SJCRH30 (cell line): ENCODE measurements around the gene ZNF668. TPM values are rescaled to one million over a fixed set of nuclear protein-coding genes. Genes with fewer than 3 reads are reported as not detected.

Experiments used
- DNase-seq, 2 experiments: peaks; one replicate each; pipeline ENCODE4 v3.0.0-alpha.2; 2015 to 2020
- H3K27ac ChIP-seq: fragments of 250-450 bp; sonication (Bioruptor Pico); 2 replicates; pipeline ENCODE4 v1.5.1; 2020; ENCODE audit warnings: mild to moderate bottlenecking, moderate library complexity
- H3K27me3 ChIP-seq: fragments of 250-450 bp; sonication (Bioruptor Pico); 2 replicates; pipeline ENCODE4 v1.5.1; 2020; ENCODE audit warnings: mild to moderate bottlenecking, moderate library complexity
- H3K36me3 ChIP-seq: fragments of 250-450 bp; sonication (Bioruptor Pico); 2 replicates; pipeline ENCODE4 v1.5.1; 2020; ENCODE audit warnings: mild to moderate bottlenecking, moderate library complexity
- H3K4me1 ChIP-seq: fragments of 250-450 bp; sonication (Bioruptor Pico); 2 replicates; pipeline ENCODE4 v1.5.1; 2020; ENCODE audit warnings: mild to moderate bottlenecking, moderate library complexity
- H3K4me3 ChIP-seq: fragments of 250-450 bp; sonication (Bioruptor Pico); 2 replicates; pipeline ENCODE4 v1.5.1; 2020; ENCODE audit warnings: mild to moderate bottlenecking, moderate library complexity
- H3K9me3 ChIP-seq: fragments of 250-450 bp; sonication (Bioruptor Pico); replicated peaks from 2 replicates; pipeline ENCODE4 v1.5.1; 2020; ENCODE audit warnings: mild to moderate bottlenecking, moderate library complexity
- total RNA-seq: library from RNA; depleted of rRNA; stranded (reverse); fragments of >200 nt; shearing (Covaris generic); gene quantifications from 2 replicates; pipeline ENCODE4 v1.2.3, GENCODE V29; 2014

The ZNF668 gene
- total RNA-seq, 1 experiment from 2014 or later: 21.8 TPM

- peaks cover 15% of the 10 kb centered on the region for H3K36me3 ChIP-seq
- no peaks in the 10 kb centered on the region for H3K27me3 ChIP-seq
- no peak within 1 kb of the TSS; the same call in 1 of the 2 replicates for H3K27ac ChIP-seq
- peak in 1 of 2 experiments; percentile 42 for DNase-seq
- peaks cover 49% of the 10 kb centered on the region for H3K4me1 ChIP-seq
- no peak within 1 kb of the TSS for H3K4me3 ChIP-seq
- no peaks in the 10 kb centered on the region for H3K9me3 ChIP-seq
Measured at GRCh38 chr16:31088459-31089183, 14.6 kb upstream of the ZNF668 start, which contains the start of gene PRSS53. Gene PRSS53, minus strand, starts transcription at chr16:31088943. Its CDS starts 134 bp downstream, at chr16:31088809.

GRCh38 chr16:31087971-31088370 lies 13.9 kb upstream of the ZNF668 start:
- Histone ChIP-seq H3K9me3 (no peaks in the 10 kb centered on the region), H3K4me1 (peaks cover 49% of the 10 kb centered on the region), H3K27ac (no peak overlapping the region; the same call in 1 of the 2 replicates), H3K27me3 (no peaks in the 10 kb centered on the region), H3K36me3 (peaks cover 15% of the 10 kb centered on the region), H3K4me3 (no peak overlapping the region)
- no peak for DNase-seq

- no peaks in the 10 kb centered on the region for H3K9me3 ChIP-seq
- H3K4me3 ChIP-seq: no peak overlapping the region
- no peaks in the 10 kb centered on the region for H3K27me3 ChIP-seq
- peaks cover 49% of the 10 kb centered on the region for H3K4me1 ChIP-seq
- H3K36me3 ChIP-seq: peaks cover 15% of the 10 kb centered on the region
- no peak for DNase-seq
- no peak overlapping the region for H3K27ac ChIP-seq
Measured at GRCh38 chr16:31087481-31087880, 13.4 kb upstream of the ZNF668 start.

GRCh38 chr16:31086629-31086906 lies 12.5 kb upstream of the ZNF668 start:
- peak overlapping the region; percentile 33; the same call in 1 of the 2 replicates for H3K4me3 ChIP-seq
- peaks cover 49% of the 10 kb centered on the region for H3K4me1 ChIP-seq
- peak overlapping the region; percentile 76 for H3K27ac ChIP-seq
- DNase-seq: no peak
- H3K27me3 ChIP-seq: no peaks in the 10 kb centered on the region
- H3K9me3 ChIP-seq: no peaks in the 10 kb centered on the region
- peaks cover 14% of the 10 kb centered on the region for H3K36me3 ChIP-seq

GRCh38 chr16:31085873-31086628 lies 12.0 kb upstream of the ZNF668 start:
- Histone ChIP-seq H3K4me1 (peaks cover 49% of the 10 kb centered on the region), H3K27ac (peak overlapping the region; percentile 76), H3K9me3 (no peaks in the 10 kb centered on the region), H3K36me3 (peaks cover 11% of the 10 kb centered on the region), H3K4me3 (peak overlapping the region; percentile 33), H3K27me3 (no peaks in the 10 kb centered on the region)
- DNase-seq: peak; percentile 94 to 96

- peak overlapping the region; percentile 33 for H3K4me3 ChIP-seq
- no peak for DNase-seq
Measured at GRCh38 chr16:31085411-31085810, 11.4 kb upstream of the ZNF668 start.

GRCh38 chr16:31084584-31085302 lies 10.7 kb upstream of the ZNF668 start:
- H3K4me1 ChIP-seq: peaks cover 49% of the 10 kb centered on the region
- peaks cover 18% of the 10 kb centered on the region for H3K36me3 ChIP-seq
- peak overlapping the region; percentile 76 for H3K27ac ChIP-seq
- DNase-seq: peak; percentile 78 to 80
- H3K9me3 ChIP-seq: no peaks in the 10 kb centered on the region
- H3K27me3 ChIP-seq: no peaks in the 10 kb centered on the region
- peak overlapping the region; percentile 33 for H3K4me3 ChIP-seq

More at GRCh38 chr16:31085411-31085810, 11.4 kb upstream of the ZNF668 start:
- Histone ChIP-seq H3K27me3 (no peaks in the 10 kb centered on the region), H3K27ac (peak overlapping the region; percentile 76), H3K4me1 (peaks cover 49% of the 10 kb centered on the region), H3K9me3 (no peaks in the 10 kb centered on the region), H3K36me3 (peaks cover 11% of the 10 kb centered on the region)

- H3K27ac ChIP-seq: no peak overlapping the region
- H3K4me1 ChIP-seq: peaks cover 49% of the 10 kb centered on the region
- DNase-seq: no peak
- peaks cover 25% of the 10 kb centered on the region for H3K36me3 ChIP-seq
- H3K27me3 ChIP-seq: no peaks in the 10 kb centered on the region
- no peaks in the 10 kb centered on the region for H3K9me3 ChIP-seq
- H3K4me3 ChIP-seq: no peak overlapping the region
Measured at GRCh38 chr16:31083981-31084380, 9.9 kb upstream of the ZNF668 start.

- no peak overlapping the region for H3K27ac ChIP-seq
- H3K36me3 ChIP-seq: peaks cover 30% of the 10 kb centered on the region
- H3K4me3 ChIP-seq: no peak overlapping the region
- no peak for DNase-seq
- H3K27me3 ChIP-seq: no peaks in the 10 kb centered on the region
- H3K4me1 ChIP-seq: peaks cover 45% of the 10 kb centered on the region
- no peaks in the 10 kb centered on the region for H3K9me3 ChIP-seq
Measured at GRCh38 chr16:31083556-31083955, 9.5 kb upstream of the ZNF668 start.

- DNase-seq: no peak
- Histone ChIP-seq H3K4me3 (no peak overlapping the region), H3K9me3 (no peaks in the 10 kb centered on the region), H3K27ac (no peak overlapping the region), H3K36me3 (peaks cover 34% of the 10 kb centered on the region), H3K27me3 (no peaks in the 10 kb centered on the region), H3K4me1 (peaks cover 41% of the 10 kb centered on the region)
Measured at GRCh38 chr16:31083081-31083480, 9.0 kb upstream of the ZNF668 start.

GRCh38 chr16:31082368-31083045 lies 8.5 kb upstream of the ZNF668 start:
- Histone ChIP-seq H3K4me3 (no peak overlapping the region), H3K36me3 (peaks cover 40% of the 10 kb centered on the region), H3K9me3 (no peaks in the 10 kb centered on the region), H3K27ac (no peak overlapping the region), H3K27me3 (no peaks in the 10 kb centered on the region), H3K4me1 (peaks cover 36% of the 10 kb centered on the region)
- no peak for DNase-seq

- no peak for DNase-seq
- peaks cover 28% of the 10 kb centered on the region for H3K4me1 ChIP-seq
Measured at GRCh38 chr16:31081428-31082351, 7.7 kb upstream of the ZNF668 start.

GRCh38 chr16:31080756-31081419 lies 6.8 kb upstream of the ZNF668 start:
- H3K9me3 ChIP-seq: no peaks in the 10 kb centered on the region
- no peak overlapping the region for H3K27ac ChIP-seq
- no peak overlapping the region for H3K4me3 ChIP-seq
- no peak for DNase-seq
- H3K27me3 ChIP-seq: no peaks in the 10 kb centered on the region
- peaks cover 49% of the 10 kb centered on the region for H3K36me3 ChIP-seq
- peaks cover 20% of the 10 kb centered on the region for H3K4me1 ChIP-seq

More at GRCh38 chr16:31081428-31082351, 7.7 kb upstream of the ZNF668 start:
- no peak overlapping the region for H3K4me3 ChIP-seq
- no peaks in the 10 kb centered on the region for H3K9me3 ChIP-seq
- no peaks in the 10 kb centered on the region for H3K27me3 ChIP-seq
- no peak overlapping the region for H3K27ac ChIP-seq
- H3K36me3 ChIP-seq: peaks cover 48% of the 10 kb centered on the region
